Mesothelial cell of epicardium (in vitro differentiated cells): ENCODE results near the gene ANKK1. TPM values are rescaled to one million over a fixed set of nuclear protein-coding genes. Genes with fewer than 3 reads are reported as not detected.

Experiments used
- DNase-seq, 2 experiments: peaks; one replicate each; pipeline ENCODE4 v3.0.0; 2021; ENCODE audit warnings: low spot score in 2 of 2; ENCODE audit not compliant: unreplicated experiment in 2 of 2
- H3K27ac Mint-ChIP-seq: 2 replicates; pipeline ENCODE4 v1.8.0; 2021; ENCODE audit warnings: mixed read lengths
- H3K27me3 Mint-ChIP-seq: 2 replicates; pipeline ENCODE4 v1.8.0; 2021; ENCODE audit warnings: low read depth, mixed read lengths
- H3K36me3 Mint-ChIP-seq: 2 replicates; pipeline ENCODE4 v1.8.0; 2021; ENCODE audit warnings: mixed read lengths
- H3K4me1 Mint-ChIP-seq: 2 replicates; pipeline ENCODE4 v1.8.0; 2021; ENCODE audit warnings: mixed read lengths
- H3K4me3 Mint-ChIP-seq: 2 replicates; pipeline ENCODE4 v1.8.0; 2021; ENCODE audit warnings: mild to moderate bottlenecking, moderate library complexity, mixed read lengths
- H3K9me3 Mint-ChIP-seq: 2 replicates; pipeline ENCODE4 v1.8.0; 2021; ENCODE audit warnings: mixed read lengths
- CTCF ChIP-seq: fragments of 200-600 bp; sonication (generic); IDR thresholded peaks from one replicate; pipeline ENCODE4 v1.5.0; 2021; ENCODE audit warnings: antibody characterized with exemption; ENCODE audit not compliant: unreplicated experiment
- total RNA-seq: library from RNA; stranded (reverse); gene quantifications from 3 replicates; pipeline ENCODE4 v1.2.1, GENCODE V29; 2021

ANKK1 gene
- total RNA-seq, 1 donor from 2014 or later: 2.8 TPM

GRCh38 chr11:113435190-113435968, 47.8 kb downstream of the ANKK1 start:
- no peak for DNase-seq
- no peak for TF ChIP-seq CTCF
- H3K9me3 Mint-ChIP-seq: no peaks in the 10 kb centered on the region
- H3K4me1 Mint-ChIP-seq: peaks cover 6% of the 10 kb centered on the region
- no peak overlapping the region for H3K27ac Mint-ChIP-seq
- no peak overlapping the region for H3K4me3 Mint-ChIP-seq
- no peaks in the 10 kb centered on the region for H3K36me3 Mint-ChIP-seq
- peaks cover 9% of the 10 kb centered on the region for H3K27me3 Mint-ChIP-seq

GRCh38 chr11:113436672-113437252, 49.2 kb downstream of the ANKK1 start:
- Mint-ChIP-seq H3K4me1 (peaks cover 6% of the 10 kb centered on the region), H3K27me3 (peaks cover 10% of the 10 kb centered on the region), H3K27ac (no peak overlapping the region), H3K9me3 (no peaks in the 10 kb centered on the region), H3K4me3 (no peak overlapping the region), H3K36me3 (no peaks in the 10 kb centered on the region)
- no peak for TF ChIP-seq CTCF
- no peak for DNase-seq

GRCh38 chr11:113440816-113441215, 53.2 kb downstream of the ANKK1 start:
- DNase-seq: no peak
- H3K4me1 Mint-ChIP-seq: peaks cover 3% of the 10 kb centered on the region
- H3K27ac Mint-ChIP-seq: no peak overlapping the region
- no peak for TF ChIP-seq CTCF
- H3K36me3 Mint-ChIP-seq: no peaks in the 10 kb centered on the region
- H3K9me3 Mint-ChIP-seq: no peaks in the 10 kb centered on the region
- H3K27me3 Mint-ChIP-seq: peaks cover 6% of the 10 kb centered on the region
- no peak overlapping the region for H3K4me3 Mint-ChIP-seq

GRCh38 chr11:113444502-113445123, 57.0 kb downstream of the ANKK1 start:
- no peak for TF ChIP-seq CTCF
- DNase-seq: no peak
- no peaks in the 10 kb centered on the region for H3K36me3 Mint-ChIP-seq
- H3K27ac Mint-ChIP-seq: no peak overlapping the region
- H3K27me3 Mint-ChIP-seq: peaks cover 10% of the 10 kb centered on the region
- H3K4me3 Mint-ChIP-seq: no peak overlapping the region
- no peaks in the 10 kb centered on the region for H3K9me3 Mint-ChIP-seq
- peaks cover 19% of the 10 kb centered on the region for H3K4me1 Mint-ChIP-seq

- Mint-ChIP-seq H3K27me3 (peaks cover 5% of the 10 kb centered on the region), H3K9me3 (no peaks in the 10 kb centered on the region), H3K4me1 (peaks cover 19% of the 10 kb centered on the region), H3K27ac (no peak overlapping the region), H3K36me3 (no peaks in the 10 kb centered on the region), H3K4me3 (no peak overlapping the region)
- DNase-seq: no peak
- TF ChIP-seq CTCF: no peak
Observed at GRCh38 chr11:113446112-113446511, 58.5 kb downstream of the ANKK1 start.
